Mesendoderm (in vitro differentiated cells): ENCODE results near the gene PDE3A.
"Not testable (repeated sequence)": the region's sequence is repeated elsewhere in the genome, so short reads cannot be mapped to it uniquely, and the experiment has no call there.

Experiments used
- DNase-seq: peaks from one replicate; pipeline ENCODE4 v3.0.0; 2013
- H2AK5ac ChIP-seq: 2 replicates; pipeline ENCODE4 v1.6.1; 2013; ENCODE audit warnings: low read length, inconsistent platforms
- H2BK120ac ChIP-seq: 2 replicates; pipeline ENCODE4 v1.6.1; 2013; ENCODE audit warnings: low read depth, mild to moderate bottlenecking, low read length, moderate library complexity, mixed read lengths
- H2BK15ac ChIP-seq: replicated peaks from 2 replicates; pipeline ENCODE4 v1.6.1; 2013; ENCODE audit warnings: low read depth, mild to moderate bottlenecking, moderate library complexity
- H2BK5ac ChIP-seq: 2 replicates; pipeline ENCODE4 v1.6.1; 2013; ENCODE audit warnings: low read length, inconsistent platforms
- H3K18ac ChIP-seq: 2 replicates; pipeline ENCODE4 v1.6.1; 2013; ENCODE audit warnings: mild to moderate bottlenecking, low read length, mixed read lengths
- H3K23ac ChIP-seq: one replicate; pipeline ENCODE4 v1.6.1; 2013; ENCODE audit warnings: low read length
- H3K27ac ChIP-seq: 2 replicates; pipeline ENCODE4 v1.5.1; 2013; ENCODE audit warnings: low read depth, mild to moderate bottlenecking, inconsistent platforms, low read length, moderate library complexity
- H3K27me3 ChIP-seq: 2 replicates; pipeline ENCODE4 v1.6.1; 2013; ENCODE audit warnings: low read length, control low read depth, mild to moderate bottlenecking, inconsistent platforms; ENCODE audit not compliant: insufficient read depth, poor library complexity
- H3K36me3 ChIP-seq: 2 replicates; pipeline ENCODE4 v1.6.1; 2013; ENCODE audit warnings: low read length, inconsistent platforms; ENCODE audit not compliant: control insufficient read depth, insufficient read depth
- H3K4ac ChIP-seq: one replicate; pipeline ENCODE4 v1.6.1; 2013; ENCODE audit warnings: low read depth, mild to moderate bottlenecking, low read length, moderate library complexity
- H3K4me1 ChIP-seq: 2 replicates; pipeline ENCODE4 v1.6.1; 2013; ENCODE audit warnings: low read depth, low read length, inconsistent platforms; ENCODE audit not compliant: control insufficient read depth
- H3K4me2 ChIP-seq: 2 replicates; pipeline ENCODE4 v1.6.1; 2013; ENCODE audit warnings: low read length
- H3K4me3 ChIP-seq: 2 replicates; pipeline ENCODE4 v1.5.1; 2013; ENCODE audit warnings: mild to moderate bottlenecking, low read length
- H3K56ac ChIP-seq: one replicate; pipeline ENCODE4 v1.6.1; 2013; ENCODE audit warnings: low read length
- H3K79me1 ChIP-seq: 2 replicates; pipeline ENCODE4 v1.6.1; 2013; ENCODE audit warnings: low read length, inconsistent platforms
- H3K79me2 ChIP-seq: 2 replicates; pipeline ENCODE4 v1.6.1; 2013; ENCODE audit warnings: mild to moderate bottlenecking, low read length; ENCODE audit not compliant: control insufficient read depth, insufficient read depth
- H3K9ac ChIP-seq: 2 replicates; pipeline ENCODE4 v1.6.1; 2013; ENCODE audit warnings: low read length, inconsistent platforms
- H4K5ac ChIP-seq: one replicate; pipeline ENCODE4 v1.6.1; 2013; ENCODE audit warnings: low read length
- H4K8ac ChIP-seq: one replicate; pipeline ENCODE4 v1.6.1; 2013; ENCODE audit warnings: low read depth, mild to moderate bottlenecking, control low read depth, low read length, moderate library complexity
- whole genome bisulfite sequencing: extraction: QIAGEN DNeasy Blood & Tissue Kit; methylation state at CpG from one replicate; pipeline ENCODE4 v1.1.7; 2013; ENCODE audit warnings: low lambda C conversion rate, missing lambda C conversion rate; ENCODE audit not compliant: insufficient coverage; ENCODE audit errors: extremely low coverage; 5-methylcytosine and 5-hydroxymethylcytosine counted together

The PDE3A gene

GRCh38 chr12:20601668-20602280, 233.4 kb downstream of the PDE3A start:
- Histone ChIP-seq H3K36me3 (no peaks in the 10 kb centered on the region), H3K18ac (no peak overlapping the region), H3K27ac (no peak overlapping the region), H3K4me1 (no peaks in the 10 kb centered on the region), H3K79me2 (no peaks in the 10 kb centered on the region), H4K5ac (no peak overlapping the region), H2AK5ac (no peak overlapping the region), H2BK120ac (no peak overlapping the region), H3K79me1 (no peaks in the 10 kb centered on the region), H3K27me3 (no peaks in the 10 kb centered on the region), H3K4ac (no peak overlapping the region), H2BK15ac (no peak overlapping the region), H4K8ac (no peak overlapping the region), H3K56ac (no peak overlapping the region), H3K23ac (no peak overlapping the region), H2BK5ac (no peak overlapping the region), H3K4me3 (no peak overlapping the region), H3K4me2 (no peak overlapping the region), H3K9ac (no peak overlapping the region)
- WGBS: no CpG with 5 or more reads among the region's 2 CpGs
- DNase-seq: peak; percentile 47

GRCh38 chr12:20602641-20603391, 234.5 kb downstream of the PDE3A start:
- Histone ChIP-seq H3K56ac (no peak overlapping the region), H2BK5ac (no peak overlapping the region), H4K8ac (no peak overlapping the region), H3K18ac (no peak overlapping the region), H2BK15ac (no peak overlapping the region), H3K4ac (no peak overlapping the region), H2BK120ac (no peak overlapping the region), H4K5ac (no peak overlapping the region), H3K27me3 (no peaks in the 10 kb centered on the region), H3K79me1 (no peaks in the 10 kb centered on the region), H3K4me2 (no peak overlapping the region), H2AK5ac (no peak overlapping the region), H3K9ac (no peak overlapping the region), H3K79me2 (no peaks in the 10 kb centered on the region), H3K4me1 (no peaks in the 10 kb centered on the region), H3K36me3 (no peaks in the 10 kb centered on the region), H3K4me3 (no peak overlapping the region), H3K23ac (no peak overlapping the region), H3K27ac (no peak overlapping the region)
- WGBS: no CpG with 5 or more reads among the region's 4 CpGs
- DNase-seq: no peak

GRCh38 chr12:20604408-20605067, 236.2 kb downstream of the PDE3A start:
- H3K27ac ChIP-seq: no peak overlapping the region
- no peaks in the 10 kb centered on the region for H3K4me1 ChIP-seq
- H3K4ac ChIP-seq: no peak overlapping the region
- H3K4me2 ChIP-seq: no peak overlapping the region
- H3K79me2 ChIP-seq: no peaks in the 10 kb centered on the region
- no peaks in the 10 kb centered on the region for H3K36me3 ChIP-seq
- no peak overlapping the region for H4K8ac ChIP-seq
- no peak overlapping the region for H4K5ac ChIP-seq
- no peak overlapping the region for H3K4me3 ChIP-seq
- no peak overlapping the region for H3K9ac ChIP-seq
- H3K27me3 ChIP-seq: no peaks in the 10 kb centered on the region
- no peak overlapping the region for H2BK120ac ChIP-seq
- H3K18ac ChIP-seq: no peak overlapping the region
- H2AK5ac ChIP-seq: no peak overlapping the region
- H3K23ac ChIP-seq: no peak overlapping the region
- no peak overlapping the region for H2BK5ac ChIP-seq
- no peak for DNase-seq
- H3K56ac ChIP-seq: no peak overlapping the region
- WGBS: no CpG with 5 or more reads among the region's 3 CpGs
- H2BK15ac ChIP-seq: no peak overlapping the region
- no peaks in the 10 kb centered on the region for H3K79me1 ChIP-seq

- not testable (repeated sequence) for H2BK120ac ChIP-seq, H3K79me2 ChIP-seq, H3K56ac ChIP-seq, H3K18ac ChIP-seq, DNase-seq, H3K23ac ChIP-seq, H3K4me1 ChIP-seq, H3K4me2 ChIP-seq, H3K27me3 ChIP-seq, H3K27ac ChIP-seq, H4K8ac ChIP-seq, H4K5ac ChIP-seq, H3K4ac ChIP-seq, H2AK5ac ChIP-seq, H2BK15ac ChIP-seq, H3K4me3 ChIP-seq, H2BK5ac ChIP-seq, H3K36me3 ChIP-seq, H3K79me1 ChIP-seq, H3K9ac ChIP-seq
- no CpG with 5 or more reads among the region's 8 CpGs for WGBS
These were observed 246.7 kb downstream of the PDE3A start for GRCh38 chr12:20615020-20615419.

- Histone ChIP-seq H3K4me2 (no peak overlapping the region), H3K27me3 (no peaks in the 10 kb centered on the region), H3K56ac (no peak overlapping the region), H2BK5ac (no peak overlapping the region), H3K9ac (no peak overlapping the region), H2BK15ac (no peak overlapping the region), H3K4me1 (no peaks in the 10 kb centered on the region), H2BK120ac (no peak overlapping the region), H3K27ac (no peak overlapping the region), H2AK5ac (no peak overlapping the region), H4K5ac (no peak overlapping the region), H3K4me3 (no peak overlapping the region), H4K8ac (no peak overlapping the region), H3K79me1 (no peaks in the 10 kb centered on the region), H3K79me2 (no peaks in the 10 kb centered on the region), H3K4ac (no peak overlapping the region), H3K23ac (no peak overlapping the region), H3K36me3 (no peaks in the 10 kb centered on the region), H3K18ac (no peak overlapping the region)
- DNase-seq: no peak
- no CpG with 5 or more reads among the region's 6 CpGs for WGBS
These were observed 247.8 kb downstream of the PDE3A start for GRCh38 chr12:20616093-20616492.
